ENCODE results near the gene CES3. TPM values are rescaled to one million over a fixed set of nuclear protein-coding genes. Genes with fewer than 3 reads are reported as not detected.

CES3 gene
- total RNA-seq, 1 experiment from 2014 or later, result 0.95 TPM

- H3K4me1 Mint-ChIP-seq (ENCODE audit: low read depth, unreplicated experiment), result no peaks in the 10 kb centered on the region
- H3K9me3 Mint-ChIP-seq (ENCODE audit: unreplicated experiment), result no peaks in the 10 kb centered on the region
- Histone ChIP-seq H3K36me3 (ENCODE audit: control insufficient read depth, insufficient read depth, low read length) (no peaks in the 10 kb centered on the region), H3K4me3 (ENCODE audit: low read depth, low read length) (no peak overlapping the region), H3K4me1 (peaks cover 4% of the 10 kb centered on the region; the same call in 1 of the 2 replicates), H3K9me3 (no peaks in the 10 kb centered on the region), H3K27me3 (replicated peaks; ENCODE audit: control insufficient read depth, insufficient read depth, low read length) (no peaks in the 10 kb centered on the region)
- ChIA-PET CTCF (no interaction called here), POLR2A (no interaction called here)
- peaks cover 6% of the 10 kb centered on the region for H3K27me3 Mint-ChIP-seq (ENCODE audit: insufficient read depth, unreplicated experiment)
- intact Hi-C loops (cut with micrococcal nuclease; ENCODE audit: unreplicated experiment), result no loop called here
- DNase-seq, result no peak
- H3K4me3 Mint-ChIP-seq (ENCODE audit: unreplicated experiment), result no peak overlapping the region
- no peak for TF ChIP-seq CTCF (IDR thresholded peaks at IDR 0.05; ENCODE audit: insufficient read depth in 1 of 2, low read depth in 1 of 2, low read length in 1 of 2, severe bottlenecking in 1 of 2, unreplicated experiment in 1 of 2)
- no peaks in the 10 kb centered on the region for H3K36me3 Mint-ChIP-seq (ENCODE audit: insufficient read depth, unreplicated experiment)
- no peak overlapping the region for H3K27ac Mint-ChIP-seq (ENCODE audit: unreplicated experiment)
- BruUV-seq (replicated peaks), result no TSS peak
Measured at GRCh38 chr16:67001726-67002125, 40.7 kb downstream of the CES3 start.

GRCh38 chr16:67006930-67007658 is 46.0 kb downstream of the CES3 start:
- Mint-ChIP-seq H3K27me3 (ENCODE audit: insufficient read depth, unreplicated experiment) (no peaks in the 10 kb centered on the region), H3K4me1 (ENCODE audit: low read depth, unreplicated experiment) (no peaks in the 10 kb centered on the region), H3K9me3 (ENCODE audit: unreplicated experiment) (no peaks in the 10 kb centered on the region), H3K27ac (ENCODE audit: unreplicated experiment) (no peak overlapping the region), H3K36me3 (ENCODE audit: insufficient read depth, unreplicated experiment) (no peaks in the 10 kb centered on the region), H3K4me3 (ENCODE audit: unreplicated experiment) (no peak overlapping the region)
- Histone ChIP-seq H3K9me3 (no peaks in the 10 kb centered on the region), H3K27me3 (replicated peaks; ENCODE audit: control insufficient read depth, insufficient read depth, low read length) (no peaks in the 10 kb centered on the region), H3K36me3 (ENCODE audit: control insufficient read depth, insufficient read depth, low read length) (no peaks in the 10 kb centered on the region), H3K4me3 (ENCODE audit: low read depth, low read length) (no peak overlapping the region), H3K4me1 (no peaks in the 10 kb centered on the region)
- no TSS peak for BruUV-seq (replicated peaks)
- no peak for TF ChIP-seq CTCF (IDR thresholded peaks at IDR 0.05; ENCODE audit: insufficient read depth in 1 of 2, low read depth in 1 of 2, low read length in 1 of 2, severe bottlenecking in 1 of 2, unreplicated experiment in 1 of 2)
- intact Hi-C loops (cut with micrococcal nuclease; ENCODE audit: unreplicated experiment), result no loop called here
- ChIA-PET CTCF (interaction anchor here (0.6 to 1.7 kb wide), 4 partner anchors 11 to 148 kb away, joined by 3 to 6 read pairs (median 4); no protein-coding TSS in a partner anchor), POLR2A (no interaction called here)
- DNase-seq, result no peak

- ChIA-PET POLR2A (no interaction called here), CTCF (interaction anchor here (0.6 to 0.8 kb wide), 2 partner anchors 9 to 235 kb away, joined by 3 to 4 read pairs; no protein-coding TSS in a partner anchor)
- intact Hi-C loops (cut with micrococcal nuclease; ENCODE audit: unreplicated experiment), result no loop called here
- Mint-ChIP-seq H3K27ac (ENCODE audit: unreplicated experiment) (no peak overlapping the region), H3K4me1 (ENCODE audit: low read depth, unreplicated experiment) (no peaks in the 10 kb centered on the region), H3K36me3 (ENCODE audit: insufficient read depth, unreplicated experiment) (no peaks in the 10 kb centered on the region), H3K27me3 (ENCODE audit: insufficient read depth, unreplicated experiment) (no peaks in the 10 kb centered on the region), H3K9me3 (ENCODE audit: unreplicated experiment) (no peaks in the 10 kb centered on the region), H3K4me3 (ENCODE audit: unreplicated experiment) (no peak overlapping the region)
- H3K27me3 ChIP-seq (replicated peaks; ENCODE audit: control insufficient read depth, insufficient read depth, low read length), result no peaks in the 10 kb centered on the region
- BruUV-seq (replicated peaks), result no TSS peak
- 0 out of 2 replicates have a peak, but pooled peaks cover under 1% of the 10 kb centered on the region for H3K4me1 ChIP-seq
- no peak for DNase-seq
- no peaks in the 10 kb centered on the region for H3K9me3 ChIP-seq
- no peak overlapping the region for H3K4me3 ChIP-seq (ENCODE audit: low read depth, low read length)
- no peaks in the 10 kb centered on the region for H3K36me3 ChIP-seq (ENCODE audit: control insufficient read depth, insufficient read depth, low read length)
- no peak for TF ChIP-seq CTCF (IDR thresholded peaks at IDR 0.05; ENCODE audit: insufficient read depth in 1 of 2, low read depth in 1 of 2, low read length in 1 of 2, severe bottlenecking in 1 of 2, unreplicated experiment in 1 of 2)
Measured at GRCh38 chr16:67009158-67009557, 48.1 kb downstream of the CES3 start.
